GM23338 (cell line): Measurements from ENCODE around the gene MGLL.

Source experiments
- POLR2AphosphoS5 ChIP-seq: IDR thresholded peaks from 2 replicates; pipeline ENCODE4 v1.6.1; 2016; ENCODE audit warnings: antibody characterized with exemption, low read depth
- TF ChIP-seq, protein P1 (sequence below), 2 experiments: fragments of 200-600 bp in 1 of 2; sonication (generic) in 1 of 2; conservative IDR thresholded peaks; 2 replicates each; pipeline versions ENCODE4 v1.5.1 to v1.6.1; 2016 to 2017; ENCODE audit warnings: antibody characterized with exemption in 2 of 2, low read depth in 2 of 2, mild to moderate bottlenecking in 2 of 2, moderate library complexity in 1 of 2
- TF ChIP-seq, protein P2 (sequence below): IDR thresholded peaks from one replicate; pipeline ENCODE4 v1.6.1; 2018; ENCODE audit warnings: antibody characterized with exemption; ENCODE audit not compliant: unreplicated experiment

DNA sequence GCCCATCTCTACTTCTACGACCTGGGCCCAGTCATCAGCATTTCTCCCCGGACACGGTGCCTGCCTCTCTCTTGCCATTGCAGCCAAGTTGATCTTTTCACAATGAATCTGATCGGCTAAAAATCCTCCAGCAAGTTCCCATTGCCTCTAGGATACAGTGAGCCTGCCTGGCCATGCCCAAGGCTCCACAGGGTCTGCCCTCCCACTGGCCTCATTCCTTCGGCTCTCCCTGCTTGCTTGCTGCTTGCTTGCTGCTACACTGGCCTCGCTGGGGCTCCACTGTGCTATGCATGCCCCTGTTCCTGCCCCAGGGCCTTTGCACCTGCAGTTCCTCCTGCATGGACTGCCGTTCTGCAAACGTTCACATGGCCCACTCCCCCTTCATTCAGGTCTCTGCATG, 147.5 kb downstream of the MGLL start:
- TF ChIP-seq, protein P1, sequence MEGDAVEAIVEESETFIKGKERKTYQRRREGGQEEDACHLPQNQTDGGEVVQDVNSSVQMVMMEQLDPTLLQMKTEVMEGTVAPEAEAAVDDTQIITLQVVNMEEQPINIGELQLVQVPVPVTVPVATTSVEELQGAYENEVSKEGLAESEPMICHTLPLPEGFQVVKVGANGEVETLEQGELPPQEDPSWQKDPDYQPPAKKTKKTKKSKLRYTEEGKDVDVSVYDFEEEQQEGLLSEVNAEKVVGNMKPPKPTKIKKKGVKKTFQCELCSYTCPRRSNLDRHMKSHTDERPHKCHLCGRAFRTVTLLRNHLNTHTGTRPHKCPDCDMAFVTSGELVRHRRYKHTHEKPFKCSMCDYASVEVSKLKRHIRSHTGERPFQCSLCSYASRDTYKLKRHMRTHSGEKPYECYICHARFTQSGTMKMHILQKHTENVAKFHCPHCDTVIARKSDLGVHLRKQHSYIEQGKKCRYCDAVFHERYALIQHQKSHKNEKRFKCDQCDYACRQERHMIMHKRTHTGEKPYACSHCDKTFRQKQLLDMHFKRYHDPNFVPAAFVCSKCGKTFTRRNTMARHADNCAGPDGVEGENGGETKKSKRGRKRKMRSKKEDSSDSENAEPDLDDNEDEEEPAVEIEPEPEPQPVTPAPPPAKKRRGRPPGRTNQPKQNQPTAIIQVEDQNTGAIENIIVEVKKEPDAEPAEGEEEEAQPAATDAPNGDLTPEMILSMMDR (conservative IDR thresholded peaks at IDR 0.05; ENCODE audit: low read depth in 2 of 2): no peak
- TF ChIP-seq POLR2AphosphoS5: no peak
- TF ChIP-seq, protein P2, sequence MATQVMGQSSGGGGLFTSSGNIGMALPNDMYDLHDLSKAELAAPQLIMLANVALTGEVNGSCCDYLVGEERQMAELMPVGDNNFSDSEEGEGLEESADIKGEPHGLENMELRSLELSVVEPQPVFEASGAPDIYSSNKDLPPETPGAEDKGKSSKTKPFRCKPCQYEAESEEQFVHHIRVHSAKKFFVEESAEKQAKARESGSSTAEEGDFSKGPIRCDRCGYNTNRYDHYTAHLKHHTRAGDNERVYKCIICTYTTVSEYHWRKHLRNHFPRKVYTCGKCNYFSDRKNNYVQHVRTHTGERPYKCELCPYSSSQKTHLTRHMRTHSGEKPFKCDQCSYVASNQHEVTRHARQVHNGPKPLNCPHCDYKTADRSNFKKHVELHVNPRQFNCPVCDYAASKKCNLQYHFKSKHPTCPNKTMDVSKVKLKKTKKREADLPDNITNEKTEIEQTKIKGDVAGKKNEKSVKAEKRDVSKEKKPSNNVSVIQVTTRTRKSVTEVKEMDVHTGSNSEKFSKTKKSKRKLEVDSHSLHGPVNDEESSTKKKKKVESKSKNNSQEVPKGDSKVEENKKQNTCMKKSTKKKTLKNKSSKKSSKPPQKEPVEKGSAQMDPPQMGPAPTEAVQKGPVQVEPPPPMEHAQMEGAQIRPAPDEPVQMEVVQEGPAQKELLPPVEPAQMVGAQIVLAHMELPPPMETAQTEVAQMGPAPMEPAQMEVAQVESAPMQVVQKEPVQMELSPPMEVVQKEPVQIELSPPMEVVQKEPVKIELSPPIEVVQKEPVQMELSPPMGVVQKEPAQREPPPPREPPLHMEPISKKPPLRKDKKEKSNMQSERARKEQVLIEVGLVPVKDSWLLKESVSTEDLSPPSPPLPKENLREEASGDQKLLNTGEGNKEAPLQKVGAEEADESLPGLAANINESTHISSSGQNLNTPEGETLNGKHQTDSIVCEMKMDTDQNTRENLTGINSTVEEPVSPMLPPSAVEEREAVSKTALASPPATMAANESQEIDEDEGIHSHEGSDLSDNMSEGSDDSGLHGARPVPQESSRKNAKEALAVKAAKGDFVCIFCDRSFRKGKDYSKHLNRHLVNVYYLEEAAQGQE: no peak
